Testis (tissue), 3 donors: Measurements from ENCODE around the gene CACTIN. TPM values are rescaled to one million over a fixed set of nuclear protein-coding genes. Genes with fewer than 3 reads are reported as not detected.

Experiments
- DNase-seq: peaks from one replicate; pipeline ENCODE4 v3.0.0-alpha.2; 2019
- H3K27ac ChIP-seq, 2 donors: fragments of 200-600 bp; sonication (generic); one replicate each; pipeline ENCODE4 v1.5.1; 2019
- H3K27me3 ChIP-seq: fragments of 200-600 bp; sonication (generic); one replicate; pipeline ENCODE4 v1.5.1; 2019
- H3K36me3 ChIP-seq: fragments of 200-600 bp; sonication (generic); one replicate; pipeline ENCODE4 v1.5.1; 2017; ENCODE audit warnings: low read depth; ENCODE audit errors: missing control alignments
- H3K4me1 ChIP-seq: fragments of 200-600 bp; sonication (generic); one replicate; pipeline ENCODE4 v1.5.1; 2019
- H3K4me3 ChIP-seq, 2 donors: fragments of 200-600 bp; sonication (generic); one replicate each; pipeline ENCODE4 v1.5.1; 2017 to 2019
- H3K9me3 ChIP-seq: fragments of 200-600 bp; sonication (generic); one replicate; pipeline ENCODE4 v1.5.1; 2017
- POLR2A ChIP-seq: fragments of 450-650 bp; IDR thresholded peaks from one replicate; pipeline ENCODE4 v1.6.1; 2017; ENCODE audit warnings: antibody characterized with exemption, mild to moderate bottlenecking, moderate library complexity
- WGBS, 2 donors: methylation state at CpG; one replicate each; pipeline ENCODE4 v1.1.5; 2018; 5-methylcytosine and 5-hydroxymethylcytosine counted together
- intact Hi-C: fragments of 100-400 bp; cut with DNase I; formaldehyde crosslinking; loops from one replicate; pipeline ENCODE4 v1.15.1; 2023; ENCODE audit warnings: low total_unique reads
- polyA plus RNA-seq: library from polyadenylated mRNA; stranded (reverse); fragments of 350-450 nt; fragmentation: Illumina TruSeq; extraction: RNeasy Lipid Tissue Mini Kit (QIAGEN cat#74804); gene quantifications from one replicate; pipeline ENCODE4 v1.2.3, GENCODE V29; 2014; ENCODE audit warnings: low read depth, low replicate concordance; ENCODE audit not compliant: insufficient read depth
- total RNA-seq, 2 donors: library from RNA; depleted of rRNA; stranded (reverse); fragments of >200 nt; gene quantifications; one replicate each; pipeline ENCODE4 v1.2.3, GENCODE V29; 2016
- TF ChIP-seq, protein P1 (sequence below), 3 experiments: fragments of 450-650 bp in 2 of 3; fragments of 200-600 bp in 1 of 3; sonication (generic) in 1 of 3; IDR thresholded peaks; one replicate each; pipeline ENCODE4 v1.5.1; 2016 to 2019; ENCODE audit warnings: antibody characterized with exemption in 3 of 3, mild to moderate bottlenecking in 2 of 3, moderate library complexity in 1 of 3

CACTIN gene
- total and polyA plus RNA-seq, 3 donors from 2014 or later, result 26.9 to 57.5 (median 52.8) TPM

DNA sequence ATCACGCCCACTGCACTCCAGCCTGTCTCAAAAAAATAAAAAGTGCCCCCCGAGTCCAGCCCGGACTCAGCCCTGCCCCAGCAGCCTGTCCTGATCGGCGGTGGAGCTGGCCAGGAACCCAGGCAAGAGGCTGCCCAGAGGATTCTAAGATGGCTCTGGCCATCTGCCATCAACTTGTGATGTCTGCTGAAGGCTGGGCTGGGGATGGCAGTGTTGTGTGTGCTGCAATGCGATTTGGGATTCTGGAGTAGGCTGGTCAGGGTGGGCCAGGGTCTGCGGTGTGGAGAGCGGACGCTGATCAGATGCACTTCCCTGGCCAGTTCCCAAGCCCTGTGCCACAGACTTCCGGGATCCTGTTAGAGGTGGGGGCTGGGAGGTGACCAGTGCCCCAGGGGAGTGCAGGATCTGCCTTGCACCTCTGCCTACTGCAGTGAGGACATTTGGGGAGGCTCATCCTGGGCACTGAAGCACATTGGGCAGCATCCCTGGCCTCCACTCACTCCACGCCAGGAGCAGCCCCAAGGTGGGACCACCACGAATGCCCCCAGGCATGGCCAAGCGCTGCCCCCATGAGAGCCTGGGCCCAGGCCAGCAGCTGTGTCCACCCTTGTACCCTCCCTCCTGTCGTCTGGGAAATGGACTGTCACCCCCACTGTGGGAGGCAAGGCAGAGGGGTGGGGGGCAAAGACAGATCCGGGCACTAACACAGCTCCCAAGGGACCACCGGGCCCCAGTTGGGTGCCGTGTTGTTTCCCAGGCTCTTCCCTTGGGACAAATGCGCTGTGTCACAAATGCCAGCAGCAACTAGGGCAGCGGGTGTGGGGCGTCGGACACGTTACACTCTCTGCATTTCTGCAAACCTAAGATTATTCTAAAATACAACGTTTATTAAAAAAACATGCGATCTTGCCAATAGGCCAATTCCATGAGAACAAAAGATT is 16.5 kb downstream of the CACTIN start:
- no peaks in the 10 kb centered on the region for H3K36me3 ChIP-seq
- WGBS, 2 donors, result 55 to 73% methylated on average over 11 to 24 of the region's 24 CpGs
- peaks cover 34% of the 10 kb centered on the region for H3K4me1 ChIP-seq
- no peaks in the 10 kb centered on the region for H3K9me3 ChIP-seq
- H3K4me3 ChIP-seq, result no peak overlapping the region
- peak overlapping the region; percentile 40 to 58 for H3K27ac ChIP-seq
- DNase-seq, result no peak
- no peaks in the 10 kb centered on the region for H3K27me3 ChIP-seq
- intact Hi-C loops, result loop anchor here (10.0 kb wide), 1 partner anchor 55 kb away; the partner anchor contains the start of gene MFSD12
- TF ChIP-seq, protein P1, sequence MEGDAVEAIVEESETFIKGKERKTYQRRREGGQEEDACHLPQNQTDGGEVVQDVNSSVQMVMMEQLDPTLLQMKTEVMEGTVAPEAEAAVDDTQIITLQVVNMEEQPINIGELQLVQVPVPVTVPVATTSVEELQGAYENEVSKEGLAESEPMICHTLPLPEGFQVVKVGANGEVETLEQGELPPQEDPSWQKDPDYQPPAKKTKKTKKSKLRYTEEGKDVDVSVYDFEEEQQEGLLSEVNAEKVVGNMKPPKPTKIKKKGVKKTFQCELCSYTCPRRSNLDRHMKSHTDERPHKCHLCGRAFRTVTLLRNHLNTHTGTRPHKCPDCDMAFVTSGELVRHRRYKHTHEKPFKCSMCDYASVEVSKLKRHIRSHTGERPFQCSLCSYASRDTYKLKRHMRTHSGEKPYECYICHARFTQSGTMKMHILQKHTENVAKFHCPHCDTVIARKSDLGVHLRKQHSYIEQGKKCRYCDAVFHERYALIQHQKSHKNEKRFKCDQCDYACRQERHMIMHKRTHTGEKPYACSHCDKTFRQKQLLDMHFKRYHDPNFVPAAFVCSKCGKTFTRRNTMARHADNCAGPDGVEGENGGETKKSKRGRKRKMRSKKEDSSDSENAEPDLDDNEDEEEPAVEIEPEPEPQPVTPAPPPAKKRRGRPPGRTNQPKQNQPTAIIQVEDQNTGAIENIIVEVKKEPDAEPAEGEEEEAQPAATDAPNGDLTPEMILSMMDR (IDR thresholded peaks at IDR 0.05), result no peak
- no peak for TF ChIP-seq POLR2A

- intact Hi-C loops, result no loop called here
- no peak for DNase-seq
- H3K27ac ChIP-seq, result peak overlapping the region; percentile 7 to 54
- H3K27me3 ChIP-seq, result no peaks in the 10 kb centered on the region
- no peak overlapping the region for H3K4me3 ChIP-seq
- TF ChIP-seq, protein P1 (IDR thresholded peaks at IDR 0.05), result no peak
- TF ChIP-seq POLR2A, result no peak
- peaks cover 34% of the 10 kb centered on the region for H3K4me1 ChIP-seq
- no peaks in the 10 kb centered on the region for H3K36me3 ChIP-seq
- 62 to 80% methylated on average over 10 to 19 of the region's 21 CpGs for WGBS, 2 donors
- H3K9me3 ChIP-seq, result no peaks in the 10 kb centered on the region
These were observed 17.8 kb downstream of the CACTIN start for GRCh38 chr19:3608750-3609322.

GRCh38 chr19:3608079-3608641 is 18.4 kb downstream of the CACTIN start:
- Histone ChIP-seq H3K27me3 (no peaks in the 10 kb centered on the region), H3K4me1 (peaks cover 34% of the 10 kb centered on the region), H3K27ac (peak overlapping the region in 1 of 2 donors; percentile 54), H3K36me3 (no peaks in the 10 kb centered on the region), H3K4me3 (no peak overlapping the region), H3K9me3 (no peaks in the 10 kb centered on the region)
- WGBS, 2 donors, result 36 to 41% methylated on average over 3 of the region's 3 CpGs
- intact Hi-C loops, result no loop called here
- no peak for TF ChIP-seq POLR2A
- TF ChIP-seq, protein P1 (IDR thresholded peaks at IDR 0.05), result no peak
- DNase-seq, result no peak

DNA sequence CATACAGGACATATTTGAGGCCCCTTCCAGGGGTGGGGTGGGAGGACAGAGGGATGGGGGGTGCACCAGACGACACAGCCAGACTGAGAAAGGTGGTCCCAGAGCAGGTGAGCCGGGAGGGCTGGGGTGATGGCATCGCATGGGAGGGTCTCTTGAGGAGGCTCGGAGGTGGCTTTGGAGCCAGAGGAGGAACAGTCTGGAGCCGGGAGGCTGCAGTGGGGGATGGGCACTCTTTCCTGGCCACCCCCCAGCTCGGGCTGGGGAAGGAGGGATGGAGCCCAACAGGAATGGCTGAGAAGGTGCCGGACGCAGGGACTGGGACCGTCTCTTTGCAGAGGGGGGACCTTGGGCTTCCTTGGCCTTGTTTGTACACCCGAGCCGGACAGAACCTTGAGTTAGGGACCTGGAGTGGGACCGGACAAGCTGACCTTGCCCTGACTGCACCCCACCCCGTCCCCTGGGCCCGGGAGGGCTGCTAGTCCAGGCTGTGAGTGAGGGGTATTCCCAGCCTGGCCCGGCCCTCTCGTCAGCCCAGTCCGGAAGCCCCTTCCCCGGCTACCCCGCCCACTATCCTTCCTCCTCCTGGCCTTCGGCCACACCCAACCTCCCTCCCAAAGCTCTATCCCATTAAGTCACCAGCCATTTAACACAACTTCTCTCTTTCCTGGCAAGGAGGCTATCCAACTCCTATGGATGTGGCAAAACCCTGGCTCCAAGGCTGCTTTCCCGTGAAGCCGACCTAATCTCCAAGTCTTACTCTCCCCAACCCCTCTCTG is 19.1 kb downstream of the CACTIN start:
- Histone ChIP-seq H3K36me3 (no peaks in the 10 kb centered on the region), H3K4me3 (peak overlapping the region; percentile 51 to 56), H3K27me3 (no peaks in the 10 kb centered on the region), H3K9me3 (no peaks in the 10 kb centered on the region), H3K27ac (peak overlapping the region; percentile 54 to 60), H3K4me1 (peaks cover 34% of the 10 kb centered on the region)
- TF ChIP-seq, protein P1 (IDR thresholded peaks at IDR 0.05), result no peak
- no peak for TF ChIP-seq POLR2A
- DNase-seq, result no peak
- intact Hi-C loops, result no loop called here
- 14 to 15% methylated on average over 17 to 22 of the region's 22 CpGs for WGBS, 2 donors
